COLO668 (cell line): ENCODE results near the gene CUX1.
"Not testable (repeated sequence)": the region's sequence is repeated elsewhere in the genome, so short reads cannot be mapped to it uniquely, and the experiment has no call there.

Experiments
- DNase-seq: peaks from one replicate; lab custom pipeline; 2025; ENCODE audit not compliant: unreplicated experiment; lab: John Stamatoyannopoulos, UW

Gene CUX1

DNA sequence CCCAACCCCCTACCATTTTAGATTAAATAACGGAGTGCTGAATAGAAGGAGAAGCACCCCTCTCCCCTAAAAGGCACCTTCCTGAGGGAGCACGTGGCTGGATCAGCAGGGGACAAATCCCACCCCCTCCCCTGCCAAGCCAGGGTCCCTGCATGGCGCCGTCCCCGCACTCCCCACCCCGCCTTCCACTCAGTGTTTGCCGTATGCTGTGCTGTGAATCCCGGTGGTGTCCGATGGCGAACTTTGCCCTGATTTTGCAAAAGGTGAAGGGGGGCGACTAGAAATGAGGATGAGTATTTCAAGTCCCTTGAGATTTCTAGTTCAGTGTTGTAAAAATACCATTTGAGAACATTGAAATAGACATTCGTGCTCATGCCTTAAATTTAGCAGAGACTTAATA, 385.8 kb downstream of the CUX1 start:
- no peak for DNase-seq

- DNase-seq: no peak
These were observed 386.8 kb downstream of the CUX1 start for GRCh38 chr7:102204212-102204611.

- no peak for DNase-seq
These were observed 388.5 kb downstream of the CUX1 start for GRCh38 chr7:102205915-102206314.

DNA sequence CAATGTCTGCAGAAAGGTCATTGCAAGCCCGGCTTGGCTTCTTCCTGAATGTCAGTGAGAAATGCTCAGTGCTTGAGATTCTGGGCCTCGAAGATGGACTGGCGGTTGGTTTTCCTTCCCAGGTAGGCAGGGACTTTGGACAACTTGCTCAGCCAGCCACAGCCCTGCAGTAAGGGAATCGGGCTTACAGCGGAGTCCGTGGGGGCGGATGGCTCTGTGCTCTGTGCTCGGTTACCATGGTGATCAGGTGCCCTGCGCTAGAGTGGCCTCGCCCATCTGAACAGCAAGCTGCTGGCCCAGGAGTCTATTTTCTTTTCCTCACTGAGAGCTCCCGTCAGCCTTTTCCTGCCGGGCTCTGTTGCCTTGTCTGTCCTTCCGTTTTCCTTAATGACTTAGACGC, 391.4 kb downstream of the CUX1 start:
- DNase-seq: no peak

DNA sequence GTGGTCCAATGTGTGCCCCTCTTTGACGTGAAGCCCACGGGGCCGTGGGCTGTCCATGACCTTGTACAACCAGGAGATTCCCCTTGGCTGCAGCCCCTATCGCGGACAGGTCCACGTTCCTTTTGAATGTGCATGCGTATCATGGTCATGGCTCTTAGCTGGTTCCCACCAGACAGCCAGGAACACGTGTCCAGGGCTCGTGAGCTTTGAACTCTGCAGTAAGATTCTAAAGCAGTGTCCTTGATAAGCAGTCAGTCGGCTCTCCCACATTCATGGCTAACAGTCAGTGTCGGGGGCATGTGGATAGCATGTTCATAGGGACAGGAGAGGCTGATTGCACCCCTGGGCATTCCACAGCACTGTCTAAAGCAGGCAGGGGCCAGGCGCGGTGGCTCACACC, 393.4 kb downstream of the CUX1 start:
- DNase-seq: no peak

DNA sequence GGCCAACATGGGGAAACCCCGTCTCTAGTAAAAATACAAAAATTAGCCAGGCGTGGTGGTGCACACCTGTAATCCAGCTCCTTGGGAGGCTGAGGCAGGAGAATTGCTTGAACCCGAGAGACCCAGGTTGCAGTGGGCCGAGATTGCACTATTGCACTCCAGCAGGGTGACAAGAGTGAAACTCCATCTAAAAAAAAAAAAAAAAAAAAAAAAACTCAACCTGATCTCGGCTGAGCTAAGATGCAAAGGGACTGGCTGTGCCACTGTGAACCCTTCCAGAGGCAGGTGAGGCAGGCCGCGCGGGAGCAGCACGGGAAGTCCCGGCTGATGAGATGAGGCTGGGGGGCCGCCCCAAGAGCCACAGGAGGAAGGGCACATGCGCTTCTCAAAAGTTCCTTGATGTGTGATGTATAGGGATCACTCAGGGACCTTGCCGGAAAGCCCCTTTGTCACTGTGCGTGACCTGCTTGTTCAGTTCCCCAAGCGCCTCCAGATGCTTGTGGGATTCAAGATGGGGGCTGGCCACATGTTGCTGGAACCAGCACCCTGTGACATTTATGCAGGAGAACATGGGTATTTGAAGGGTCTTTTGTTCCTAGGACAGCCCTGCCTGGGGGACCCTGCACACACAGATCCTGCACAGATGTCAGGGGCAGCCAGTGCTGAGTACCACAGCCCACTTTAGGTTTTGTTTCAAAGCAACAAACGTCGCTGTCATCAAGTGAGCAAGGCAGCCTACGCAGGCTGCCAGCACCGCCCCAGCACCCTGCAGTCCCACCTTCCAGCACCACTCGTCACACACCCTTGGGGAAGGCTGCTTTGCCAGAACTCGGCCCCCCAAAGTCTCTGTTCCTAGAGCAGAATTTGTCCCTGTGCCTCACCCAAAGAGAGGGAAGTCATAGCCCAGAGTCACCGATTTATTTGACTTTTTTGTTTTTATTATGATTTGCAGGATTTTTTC, 394.4 kb downstream of the CUX1 start:
- DNase-seq: no peak

DNA sequence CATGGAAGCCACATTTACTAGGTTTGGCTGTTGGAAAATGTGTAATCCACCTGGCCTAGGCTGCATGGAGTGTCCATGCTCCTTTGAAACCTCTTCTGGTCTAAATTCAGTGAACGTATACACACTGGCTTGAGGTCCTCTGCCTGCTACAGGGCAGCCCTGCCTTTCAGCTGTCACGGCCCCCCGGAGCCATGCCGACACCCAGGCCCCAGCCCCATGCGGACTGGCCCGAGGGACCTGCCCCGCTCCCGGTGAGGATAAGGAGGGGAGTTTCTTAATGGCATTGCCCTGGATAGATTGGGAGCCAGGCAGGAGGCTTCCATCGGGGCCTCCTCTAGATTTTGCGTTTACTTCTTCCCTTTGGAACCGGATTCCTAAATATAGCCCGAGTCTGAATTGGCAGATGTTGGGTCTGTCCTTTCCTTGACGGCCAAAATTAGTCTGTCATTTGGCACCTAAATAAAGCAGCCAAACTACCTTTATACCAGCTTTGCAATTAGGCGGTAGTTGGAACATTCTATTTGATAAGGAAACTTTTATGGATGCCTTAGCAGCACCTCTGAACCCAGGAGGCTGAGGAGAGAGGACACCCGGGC, 397.1 kb downstream of the CUX1 start:
- no peak for DNase-seq

DNA sequence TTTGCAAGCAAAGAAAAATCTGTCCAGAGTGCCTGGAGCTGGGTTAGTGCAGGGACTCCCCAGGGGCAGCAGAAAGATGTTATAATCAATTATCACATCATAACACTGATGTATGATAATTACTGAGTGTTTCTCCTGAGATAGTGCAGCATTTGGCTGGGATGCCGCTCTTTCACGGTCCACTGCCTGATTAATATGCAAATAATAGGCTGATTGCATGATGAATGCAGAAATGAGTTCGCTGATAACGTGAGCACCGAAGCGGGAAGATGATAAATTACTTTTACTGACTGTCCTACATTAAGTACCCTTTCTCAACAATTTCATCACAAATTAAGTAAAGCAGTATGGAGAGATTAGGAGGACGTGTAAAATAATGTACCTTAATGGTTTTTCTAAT, 397.8 kb downstream of the CUX1 start:
- no peak for DNase-seq

DNA sequence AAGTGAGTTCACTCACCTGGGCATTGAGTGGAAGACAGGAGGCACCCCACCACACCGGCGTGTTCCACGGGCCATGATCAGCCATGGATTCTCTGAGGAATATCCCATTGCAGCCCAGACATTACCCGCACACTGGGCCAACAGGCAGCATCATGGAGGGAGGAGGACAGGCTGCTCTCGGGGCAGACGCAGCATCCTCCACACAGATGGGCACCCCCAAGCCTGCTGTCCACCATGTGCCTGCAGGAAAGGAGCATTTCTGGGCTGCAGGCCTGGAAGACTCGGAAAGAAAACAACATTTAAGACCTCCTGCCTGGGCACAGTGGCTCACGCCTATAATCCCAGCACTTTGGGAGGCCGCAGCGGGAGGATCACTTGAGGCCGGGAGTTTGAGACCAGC, 398.3 kb downstream of the CUX1 start:
- DNase-seq: no peak

- no peak for DNase-seq
These were observed 399.3 kb downstream of the CUX1 start for GRCh38 chr7:102216573-102217314.

- no peak for DNase-seq
These were observed 402.9 kb downstream of the CUX1 start for GRCh38 chr7:102220229-102220850.

DNA sequence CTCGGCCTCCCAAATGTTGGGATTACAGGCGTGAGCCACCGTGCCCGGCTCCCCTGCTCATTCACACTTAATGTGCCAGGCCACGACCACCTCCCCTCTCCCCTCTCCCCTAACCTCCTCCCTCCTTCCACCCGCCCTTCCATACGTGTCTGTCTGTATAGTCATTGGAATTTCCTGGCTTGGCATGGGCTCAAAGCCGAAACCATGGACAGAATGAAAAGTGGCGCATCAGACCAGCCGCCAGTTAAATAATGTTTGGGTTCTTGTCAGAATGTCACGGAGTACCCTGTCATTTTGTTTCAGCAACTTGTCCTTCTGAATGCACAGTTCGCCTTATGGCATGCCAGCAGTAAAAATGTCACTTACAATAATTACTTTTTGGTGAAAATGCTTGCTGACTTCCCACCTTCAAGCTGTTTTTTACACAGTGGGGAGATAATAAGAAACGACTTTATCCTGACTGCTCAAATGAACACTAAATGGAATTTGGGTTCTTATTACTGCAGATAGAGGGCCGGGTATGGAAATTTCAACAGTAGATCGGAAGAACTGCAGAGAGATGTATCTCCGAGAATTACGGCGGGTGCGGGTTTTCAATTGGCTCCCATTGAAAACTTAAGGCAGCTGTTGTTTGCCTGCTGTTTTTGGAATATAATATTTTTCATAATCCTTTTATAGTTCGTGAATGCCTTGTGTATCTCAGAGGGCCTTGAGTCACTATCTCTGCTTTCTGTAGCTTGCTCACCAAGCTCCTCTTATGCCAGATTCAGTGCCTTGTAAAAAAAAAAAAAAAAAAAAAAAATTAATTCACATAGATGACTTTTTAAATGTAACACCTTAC, 403.8 kb downstream of the CUX1 start:
- DNase-seq: no peak

GRCh38 chr7:102221961-102222360, 404.5 kb downstream of the CUX1 start:
- no peak for DNase-seq

- no peak for DNase-seq
These were observed 405.0 kb downstream of the CUX1 start for GRCh38 chr7:102222445-102222844.

DNA sequence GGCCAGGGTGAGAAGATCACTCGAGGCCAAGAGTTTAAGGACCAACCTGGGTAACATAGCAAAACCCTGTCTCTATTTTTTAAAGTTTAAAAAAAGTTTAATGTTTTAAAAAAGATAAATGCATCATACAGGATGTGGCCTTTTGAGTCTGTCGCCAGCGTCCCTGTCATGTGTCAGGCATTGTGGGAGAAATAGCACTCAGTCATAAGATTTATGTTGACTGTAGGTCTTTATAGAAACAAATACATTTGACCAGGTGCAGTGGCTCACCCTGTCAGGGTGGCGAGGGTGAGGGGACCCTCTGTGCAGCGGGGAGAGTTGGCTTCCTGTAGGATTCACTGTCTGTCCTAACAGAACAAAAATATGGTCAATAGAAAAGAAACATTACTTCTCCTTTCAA, 405.8 kb downstream of the CUX1 start:
- no peak for DNase-seq

GRCh38 chr7:102225025-102225424, 407.6 kb downstream of the CUX1 start:
- no peak for DNase-seq

DNA sequence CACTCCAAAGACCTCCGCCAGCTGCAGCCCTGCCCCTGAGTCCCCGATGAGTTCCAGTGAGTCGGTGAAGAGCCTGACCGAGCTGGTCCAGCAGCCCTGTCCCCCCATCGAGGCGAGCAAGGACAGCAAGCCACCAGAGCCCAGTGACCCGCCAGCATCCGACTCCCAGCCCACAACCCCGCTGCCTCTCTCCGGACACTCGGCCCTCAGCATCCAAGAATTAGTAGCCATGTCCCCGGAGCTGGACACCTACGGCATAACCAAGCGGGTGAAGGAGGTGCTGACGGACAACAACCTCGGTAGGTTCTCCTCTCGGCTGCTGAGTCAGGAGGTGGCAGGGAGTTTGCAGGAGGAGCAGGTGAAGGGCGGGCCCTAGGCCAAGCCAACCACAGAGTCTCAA, 409.9 kb downstream of the CUX1 start:
- DNase-seq: no peak

- DNase-seq: no peak
These were observed 411.5 kb downstream of the CUX1 start for GRCh38 chr7:102228935-102229334.

GRCh38 chr7:102230162-102230561, 412.7 kb downstream of the CUX1 start:
- not testable (repeated sequence) for DNase-seq

- DNase-seq: no peak
These were observed 413.2 kb downstream of the CUX1 start for GRCh38 chr7:102230593-102230992.
